Transverse colon (tissue), 4 donors: ENCODE measurements around the gene MMP24OS.

ENCODE experiments used
- CTCF ChIP-seq, 5 experiments: fragments of 200-600 bp in 3 of 5; fragments of 450-650 bp in 2 of 5; sonication (generic) in 3 of 5; IDR thresholded peaks; 1 replicate in 2 of 5; 2 replicates in 3 of 5; pipeline ENCODE4 v1.5.1; 2016 to 2017; ENCODE audit warnings: antibody characterized with exemption in 5 of 5, inconsistent platforms in 3 of 5, mild to moderate bottlenecking in 2 of 5, moderate library complexity in 1 of 5
- EP300 ChIP-seq: sonication (generic); formaldehyde crosslinking; IDR thresholded peaks from one replicate; pipeline ENCODE4 v1.6.1; 2017; ENCODE audit warnings: antibody characterized with exemption, low read depth
- POLR2AphosphoS5 ChIP-seq, 3 donors: sonication (generic); formaldehyde crosslinking; IDR thresholded peaks; one replicate each; pipeline ENCODE4 v1.6.1; 2016; ENCODE audit warnings: antibody characterized with exemption in 3 of 3

GRCh38 chr20:35292504-35293285 lies 14.8 kb upstream of the MMP24OS start:
- TF ChIP-seq CTCF (IDR thresholded peaks at IDR 0.05) (no peak), POLR2AphosphoS5 (IDR thresholded peaks at IDR 0.05) (no peak), EP300 (no peak)
